Keratinocyte (primary cell): ENCODE measurements around the gene LPAR1. TPM values are rescaled to one million over a fixed set of nuclear protein-coding genes. Genes with fewer than 3 reads are reported as not detected.

Source experiments
- DNase-seq: peaks from one replicate; pipeline ENCODE4 v3.0.0-alpha.2; 2011; ENCODE audit warnings: low read depth, missing footprints, low spot score
- FAIRE-seq: peaks from 2 replicates; lab custom pipeline; 2011; peaks lifted over from hg19 to GRCh38; lab: Jason Lieb, UNC
- H2AFZ ChIP-seq: 2 replicates; pipeline ENCODE4 v1.6.0; 2012; ENCODE audit warnings: low read length, control low read depth, inconsistent platforms; ENCODE audit not compliant: control insufficient read depth
- H3K27ac ChIP-seq: 2 replicates; pipeline ENCODE4 v1.5.1; 2011; ENCODE audit warnings: low read length; ENCODE audit not compliant: control insufficient read depth, insufficient read depth
- H3K27me3 ChIP-seq: 3 replicates; pipeline ENCODE4 v1.6.0; 2011; ENCODE audit warnings: low read length; ENCODE audit not compliant: control insufficient read depth, insufficient read depth; ENCODE audit errors: extremely low read depth
- H3K36me3 ChIP-seq, 2 experiments: 2 replicates in 1 of 2; 3 replicates in 1 of 2; pipeline ENCODE4 v1.5.1; 2011; ENCODE audit warnings: low read length in 2 of 2, mild to moderate bottlenecking in 1 of 2; ENCODE audit not compliant: control insufficient read depth in 2 of 2, insufficient read depth in 2 of 2; ENCODE audit errors: extremely low read depth in 1 of 2
- H3K4me1 ChIP-seq: 3 replicates; pipeline ENCODE4 v1.5.1; 2011; ENCODE audit warnings: low read length; ENCODE audit not compliant: control insufficient read depth, insufficient read depth; ENCODE audit errors: extremely low read depth
- H3K4me2 ChIP-seq: 3 replicates; pipeline ENCODE4 v1.6.0; 2011; ENCODE audit warnings: low read depth, low read length; ENCODE audit not compliant: control insufficient read depth, insufficient read depth; ENCODE audit errors: extremely low read depth
- H3K4me3 ChIP-seq, 3 experiments: fragments of 200-600 bp in 1 of 3; sonication (generic) in 1 of 3; 2 replicates in 2 of 3; 3 replicates in 1 of 3; pipeline ENCODE4 v1.5.1; 2011 to 2016; ENCODE audit warnings: low read length in 3 of 3, mild to moderate bottlenecking in 3 of 3, control low read depth in 2 of 3, inconsistent platforms in 1 of 3, low read depth in 1 of 3, mixed read lengths in 1 of 3, mixed run types in 1 of 3, moderate library complexity in 1 of 3; ENCODE audit not compliant: control insufficient read depth in 2 of 3, insufficient read depth in 2 of 3; ENCODE audit errors: extremely low read depth in 1 of 3
- H3K79me2 ChIP-seq: 2 replicates; pipeline ENCODE4 v1.6.0; 2012; ENCODE audit warnings: low read length; ENCODE audit not compliant: control insufficient read depth, insufficient read depth
- H3K9ac ChIP-seq: 3 replicates; pipeline ENCODE4 v1.6.0; 2011; ENCODE audit warnings: low read length; ENCODE audit not compliant: control insufficient read depth, insufficient read depth; ENCODE audit errors: extremely low read depth
- H3K9me1 ChIP-seq: 3 replicates; pipeline ENCODE4 v1.6.0; 2011; ENCODE audit warnings: low read length; ENCODE audit not compliant: control insufficient read depth, insufficient read depth; ENCODE audit errors: extremely low read depth
- H3K9me3 ChIP-seq: 2 replicates; pipeline ENCODE4 v1.5.1; 2012; ENCODE audit warnings: low read depth, low read length; ENCODE audit not compliant: control insufficient read depth
- H4K20me1 ChIP-seq: 3 replicates; pipeline ENCODE4 v1.6.0; 2011; ENCODE audit warnings: low read length; ENCODE audit not compliant: control insufficient read depth, insufficient read depth; ENCODE audit errors: extremely low read depth
- EZH2 ChIP-seq: IDR thresholded peaks from one replicate; pipeline ENCODE4 v1.6.1; 2012; ENCODE audit warnings: inconsistent platforms, mild to moderate bottlenecking, low read length, moderate library complexity
- dilution Hi-C: fragments of 300-500 bp; cut with MboI; formaldehyde crosslinking; loops from one replicate; pipeline ENCODE4 v1.7.0; 2020; ENCODE audit warnings: low sequenced_read_pairs; ENCODE audit not compliant: extremely low pct_ligation_motif_present
- polyA plus RNA-seq, 5 experiments: library from polyadenylated mRNA; depleted of rRNA in 3 of 5; stranded (reverse) in 3 of 5; stranded (forward) in 1 of 5; unstranded in 1 of 5; fragments of >200 nt; gene quantifications; 1 replicate in 1 of 5; 2 replicates in 3 of 5; 3 replicates in 1 of 5; pipeline versions ENCODE4 v1.2.1 to v1.2.3, GENCODE V29; 2011 to 2012; ENCODE audit warnings: missing spikeins in 2 of 5, low read depth in 1 of 5, low replicate concordance in 1 of 5
- TF ChIP-seq, protein P1 (sequence below), 3 experiments: IDR thresholded peaks in 1 of 3; conservative IDR thresholded peaks in 1 of 3; optimal IDR thresholded peaks in 1 of 3; 2 replicates in 2 of 3; 3 replicates in 1 of 3; pipeline versions ENCODE3 to v1.5.1; 2011; ENCODE audit warnings: low read length in 3 of 3, mild to moderate bottlenecking in 3 of 3, moderate library complexity in 2 of 3, control low read depth in 1 of 3, inconsistent platforms in 1 of 3; ENCODE audit not compliant: insufficient read depth in 2 of 3; ENCODE audit errors: extremely low read depth in 1 of 3

Gene LPAR1
- polyA plus RNA-seq, 1 donor (not counting 4 experiments of a cell fraction or from before 2014, with no cell fraction given), result 43.2 TPM

DNA sequence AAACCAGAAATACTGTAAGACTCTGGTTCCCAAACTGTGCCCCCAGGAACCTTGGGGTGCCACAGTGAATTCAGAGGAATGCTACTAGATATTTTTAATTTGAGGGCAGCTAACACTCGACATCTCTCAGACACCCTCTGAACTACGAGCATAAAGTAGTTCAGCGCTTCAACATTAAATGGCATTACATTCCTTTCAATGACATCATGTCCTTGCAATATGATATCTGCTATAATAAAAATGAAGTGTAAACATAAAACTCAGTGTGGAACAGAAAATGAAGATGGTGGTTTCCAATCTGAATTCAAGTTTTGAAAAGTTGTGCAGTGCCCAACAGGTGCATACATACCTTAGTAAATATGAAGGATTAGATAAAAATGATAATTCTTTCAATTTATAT is 116.1 kb downstream of the LPAR1 start:
- no peaks in the 10 kb centered on the region for H3K27me3 ChIP-seq
- DNase-seq (no peak), FAIRE-seq (no peak)
- no peak overlapping the region for H3K4me3 ChIP-seq
- H3K79me2 ChIP-seq, result peaks cover 11% of the 10 kb centered on the region
- peaks cover 1 to 6% of the 10 kb centered on the region in 2 experiments for H3K36me3 ChIP-seq
- H2AFZ ChIP-seq, result no peak overlapping the region
- no peak overlapping the region for H3K9ac ChIP-seq
- no peaks in the 10 kb centered on the region for H3K9me3 ChIP-seq
- H4K20me1 ChIP-seq, result no peaks in the 10 kb centered on the region
- dilution Hi-C loops, result no loop called here
- H3K4me1 ChIP-seq, result peaks cover 25% of the 10 kb centered on the region
- no peak overlapping the region for H3K4me2 ChIP-seq
- no peak overlapping the region for H3K27ac ChIP-seq
- TF ChIP-seq EZH2, result no peak
- TF ChIP-seq, protein P1, sequence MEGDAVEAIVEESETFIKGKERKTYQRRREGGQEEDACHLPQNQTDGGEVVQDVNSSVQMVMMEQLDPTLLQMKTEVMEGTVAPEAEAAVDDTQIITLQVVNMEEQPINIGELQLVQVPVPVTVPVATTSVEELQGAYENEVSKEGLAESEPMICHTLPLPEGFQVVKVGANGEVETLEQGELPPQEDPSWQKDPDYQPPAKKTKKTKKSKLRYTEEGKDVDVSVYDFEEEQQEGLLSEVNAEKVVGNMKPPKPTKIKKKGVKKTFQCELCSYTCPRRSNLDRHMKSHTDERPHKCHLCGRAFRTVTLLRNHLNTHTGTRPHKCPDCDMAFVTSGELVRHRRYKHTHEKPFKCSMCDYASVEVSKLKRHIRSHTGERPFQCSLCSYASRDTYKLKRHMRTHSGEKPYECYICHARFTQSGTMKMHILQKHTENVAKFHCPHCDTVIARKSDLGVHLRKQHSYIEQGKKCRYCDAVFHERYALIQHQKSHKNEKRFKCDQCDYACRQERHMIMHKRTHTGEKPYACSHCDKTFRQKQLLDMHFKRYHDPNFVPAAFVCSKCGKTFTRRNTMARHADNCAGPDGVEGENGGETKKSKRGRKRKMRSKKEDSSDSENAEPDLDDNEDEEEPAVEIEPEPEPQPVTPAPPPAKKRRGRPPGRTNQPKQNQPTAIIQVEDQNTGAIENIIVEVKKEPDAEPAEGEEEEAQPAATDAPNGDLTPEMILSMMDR (optimal IDR thresholded peaks at IDR 0.05 in 1 of 3, IDR thresholded peaks at IDR 0.05 in 1 of 3, conservative IDR thresholded peaks at IDR 0.05 in 1 of 3; ENCODE audit: extremely low read depth in 1 of 3, insufficient read depth in 2 of 3, low read length in 3 of 3), result no peak
- H3K9me1 ChIP-seq, result no peaks in the 10 kb centered on the region

DNA sequence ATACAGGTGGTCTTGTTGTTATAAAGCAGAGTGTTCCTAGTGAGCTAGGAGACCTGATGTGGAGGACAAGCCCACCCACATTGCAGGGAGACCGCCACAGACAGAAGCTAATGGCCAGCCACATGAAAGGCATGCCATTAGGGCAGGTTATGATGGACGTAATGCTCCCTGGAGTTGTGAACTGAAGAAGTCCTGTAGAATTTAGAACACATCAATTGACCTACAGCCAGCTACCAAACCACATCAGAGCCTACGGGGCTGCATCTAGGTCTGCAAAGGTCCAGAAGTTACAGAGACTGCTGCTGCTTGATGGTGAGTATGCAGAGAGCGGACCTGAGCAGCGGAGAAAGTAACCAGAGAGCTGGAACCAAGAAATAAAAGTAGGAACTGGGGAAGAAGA is 116.6 kb downstream of the LPAR1 start:
- no peak overlapping the region for H3K4me3 ChIP-seq
- no peaks in the 10 kb centered on the region for H4K20me1 ChIP-seq
- H3K79me2 ChIP-seq, result peaks cover 8% of the 10 kb centered on the region
- FAIRE-seq (no peak), DNase-seq (no peak)
- H3K36me3 ChIP-seq, result peaks cover 1 to 3% of the 10 kb centered on the region in 2 experiments
- no peak for TF ChIP-seq EZH2
- TF ChIP-seq, protein P1 (optimal IDR thresholded peaks at IDR 0.05 in 1 of 3, IDR thresholded peaks at IDR 0.05 in 1 of 3, conservative IDR thresholded peaks at IDR 0.05 in 1 of 3; ENCODE audit: extremely low read depth in 1 of 3, insufficient read depth in 2 of 3, low read length in 3 of 3), result no peak
- H3K27me3 ChIP-seq, result no peaks in the 10 kb centered on the region
- no peak overlapping the region for H3K27ac ChIP-seq
- H3K9me1 ChIP-seq, result no peaks in the 10 kb centered on the region
- dilution Hi-C loops, result no loop called here
- no peak overlapping the region for H3K4me2 ChIP-seq
- H2AFZ ChIP-seq, result no peak overlapping the region
- H3K9ac ChIP-seq, result no peak overlapping the region
- H3K9me3 ChIP-seq, result no peaks in the 10 kb centered on the region
- H3K4me1 ChIP-seq, result peaks cover 25% of the 10 kb centered on the region
